Body of pancreas (tissue), 4 donors: ENCODE data around the gene VAPA. TPM values are rescaled to one million over a fixed set of nuclear protein-coding genes. Genes with fewer than 3 reads are reported as not detected.

Experiments used
- ATAC-seq: fragments of 150-250 bp; one replicate; pipeline ENCODE4 v1.9.1; 2016
- DNase-seq, 4 donors: peaks; one replicate each; pipeline ENCODE4 v3.0.0-alpha.2; 2019
- H3K27ac ChIP-seq, 4 donors: fragments of 200-600 bp; sonication (generic); 1 replicate in 3 of 4; 2 replicates in 1 of 4; pipeline versions ENCODE4 v1.5.1 to v1.6.1; 2016 to 2019; ENCODE audit warnings: mild to moderate bottlenecking in 1 of 4, mixed read lengths in 1 of 4, moderate library complexity in 1 of 4
- H3K27me3 ChIP-seq, 2 donors: fragments of 200-600 bp; sonication (generic); one replicate each; pipeline ENCODE4 v1.6.0; 2016; ENCODE audit warnings: mild to moderate bottlenecking in 1 of 2
- H3K36me3 ChIP-seq, 2 donors: fragments of 200-600 bp; sonication (generic); replicated peaks in 1 of 2; 2 replicates each; pipeline ENCODE4 v1.5.1; 2016; ENCODE audit warnings: low read depth in 2 of 2; ENCODE audit not compliant: insufficient read depth in 1 of 2
- H3K4me1 ChIP-seq: fragments of 200-600 bp; sonication (generic); one replicate; pipeline ENCODE4 v1.6.0; 2016
- H3K4me3 ChIP-seq, 2 donors: fragments of 200-600 bp; sonication (generic); 1 replicate in 1 of 2; 2 replicates in 1 of 2; pipeline ENCODE4 v1.5.1; 2016 to 2019
- H3K9me3 ChIP-seq, 3 donors: fragments of 200-600 bp; sonication (generic); 1 replicate in 2 of 3; 2 replicates in 1 of 3; pipeline ENCODE4 v1.5.1; 2016
- CTCF ChIP-seq, 7 experiments: fragments of 450-650 bp in 4 of 7; fragments of 200-600 bp in 3 of 7; sonication (generic) in 3 of 7; IDR thresholded peaks; one replicate each; pipeline ENCODE4 v1.5.1; 2016 to 2019; ENCODE audit warnings: antibody characterized with exemption in 7 of 7
- POLR2A ChIP-seq, 3 donors: fragments of 450-650 bp; IDR thresholded peaks; one replicate each; pipeline ENCODE4 v1.6.1; 2016; ENCODE audit warnings: antibody characterized with exemption in 3 of 3, mild to moderate bottlenecking in 2 of 3
- WGBS, 2 donors: methylation state at CpG; one replicate each; pipeline ENCODE4 v1.1.5; 2017; 5-methylcytosine and 5-hydroxymethylcytosine counted together
- intact Hi-C: fragments of 100-400 bp; cut with DNase I; formaldehyde crosslinking; loops from one replicate; pipeline ENCODE4 v1.15.1; 2023
- total RNA-seq, 2 donors: library from RNA; depleted of rRNA; stranded (reverse); fragments of >200 nt; gene quantifications; one replicate each; pipeline ENCODE4 v1.1.0, GENCODE V29; 2016

VAPA gene
- total RNA-seq, 2 donors from 2014 or later = 58.7 to 113 TPM

- Histone ChIP-seq H3K9me3 (no peaks in the 10 kb centered on the region), H3K36me3 (no peaks in the 10 kb centered on the region), H3K27ac (no peak overlapping the region), H3K4me3 (no peak overlapping the region), H3K4me1 (peaks cover 9% of the 10 kb centered on the region), H3K27me3 (no peaks in the 10 kb centered on the region)
- 35 to 58% methylated on average over 3 of the region's 3 CpGs for WGBS, 2 donors
- intact Hi-C loops = no loop called here
- DNase-seq (no peak), ATAC-seq (peak; percentile 28)
- TF ChIP-seq POLR2A (IDR thresholded peaks at IDR 0.05) (no peak), CTCF (IDR thresholded peaks at IDR 0.05) (no peak)
Observed at GRCh38 chr18:9961041-9961440, 47.2 kb downstream of the VAPA start.

- no peak overlapping the region for H3K4me3 ChIP-seq
- no peak for TF ChIP-seq CTCF (IDR thresholded peaks at IDR 0.05)
- TF ChIP-seq POLR2A (IDR thresholded peaks at IDR 0.05) = no peak
- ATAC-seq (no peak), DNase-seq (no peak)
- H3K9me3 ChIP-seq = no peaks in the 10 kb centered on the region
- intact Hi-C loops = loop anchor here (5.0 kb wide), 1 partner anchor 551 kb away; no protein-coding TSS in a partner anchor
- H3K27ac ChIP-seq = no peak overlapping the region
- no peaks in the 10 kb centered on the region for H3K4me1 ChIP-seq
- WGBS, 2 donors = 76 to 85% methylated on average over 9 of the region's 9 CpGs
- no peaks in the 10 kb centered on the region for H3K36me3 ChIP-seq
- no peaks in the 10 kb centered on the region for H3K27me3 ChIP-seq
Observed at GRCh38 chr18:9965711-9966624, 52.2 kb downstream of the VAPA start.

GRCh38 chr18:9968081-9968848 lies 54.4 kb downstream of the VAPA start:
- no peaks in the 10 kb centered on the region for H3K9me3 ChIP-seq
- H3K4me1 ChIP-seq = peaks cover 3% of the 10 kb centered on the region
- no peaks in the 10 kb centered on the region for H3K27me3 ChIP-seq
- DNase-seq (no peak), ATAC-seq (no peak)
- WGBS, 2 donors = 45 to 57% methylated on average over 31 of the region's 31 CpGs
- no peak for TF ChIP-seq CTCF (IDR thresholded peaks at IDR 0.05)
- TF ChIP-seq POLR2A (IDR thresholded peaks at IDR 0.05) = no peak
- no peaks in the 10 kb centered on the region for H3K36me3 ChIP-seq
- H3K27ac ChIP-seq = no peak overlapping the region
- no peak overlapping the region for H3K4me3 ChIP-seq
- intact Hi-C loops = loop anchor here (5.0 kb wide), 1 partner anchor 549 kb away; no protein-coding TSS in a partner anchor

- 58 to 67% methylated on average over 14 of the region's 14 CpGs for WGBS, 2 donors
- intact Hi-C loops = loop anchor here (5.0 kb wide), 1 partner anchor 548 kb away; no protein-coding TSS in a partner anchor
Observed at GRCh38 chr18:9969247-9969646, 55.4 kb downstream of the VAPA start.

More at GRCh38 chr18:9969247-9969646, 55.4 kb downstream of the VAPA start:
- H3K4me1 ChIP-seq = peaks cover 3% of the 10 kb centered on the region
- H3K9me3 ChIP-seq = no peaks in the 10 kb centered on the region
- ATAC-seq (no peak), DNase-seq (no peak)
- H3K4me3 ChIP-seq = no peak overlapping the region
- no peaks in the 10 kb centered on the region for H3K27me3 ChIP-seq
- no peak overlapping the region for H3K27ac ChIP-seq
- TF ChIP-seq POLR2A (IDR thresholded peaks at IDR 0.05) (no peak), CTCF (IDR thresholded peaks at IDR 0.05) (no peak)
- H3K36me3 ChIP-seq = no peaks in the 10 kb centered on the region
